NB4 (cell line): ENCODE data around the gene CHST11.

ENCODE experiments used
- DNase-seq: peaks from one replicate; pipeline ENCODE4 v3.0.0; 2010; ENCODE audit warnings: low read depth
- H3K4me3 ChIP-seq: one replicate; pipeline ENCODE4 v1.5.1; 2011; ENCODE audit warnings: mild to moderate bottlenecking, low read depth, low read length, moderate library complexity
- MYC ChIP-seq: IDR thresholded peaks from 2 replicates; pipeline ENCODE4 v1.6.1; 2011; ENCODE audit warnings: low read depth, low read length
- POLR2A ChIP-seq: IDR thresholded peaks from 2 replicates; pipeline ENCODE4 v1.6.1; 2011; ENCODE audit warnings: mild to moderate bottlenecking; ENCODE audit not compliant: insufficient read length; ENCODE audit errors: extremely low read depth
- TF ChIP-seq, protein P1 (sequence below): IDR thresholded peaks from one replicate; pipeline ENCODE4 v1.5.1; 2012; ENCODE audit warnings: low read depth, low read length
- TF ChIP-seq, protein P2 (sequence below): IDR thresholded peaks from 2 replicates; pipeline ENCODE4 v1.6.1; 2011; ENCODE audit warnings: low read depth, low read length

Gene CHST11

DNA sequence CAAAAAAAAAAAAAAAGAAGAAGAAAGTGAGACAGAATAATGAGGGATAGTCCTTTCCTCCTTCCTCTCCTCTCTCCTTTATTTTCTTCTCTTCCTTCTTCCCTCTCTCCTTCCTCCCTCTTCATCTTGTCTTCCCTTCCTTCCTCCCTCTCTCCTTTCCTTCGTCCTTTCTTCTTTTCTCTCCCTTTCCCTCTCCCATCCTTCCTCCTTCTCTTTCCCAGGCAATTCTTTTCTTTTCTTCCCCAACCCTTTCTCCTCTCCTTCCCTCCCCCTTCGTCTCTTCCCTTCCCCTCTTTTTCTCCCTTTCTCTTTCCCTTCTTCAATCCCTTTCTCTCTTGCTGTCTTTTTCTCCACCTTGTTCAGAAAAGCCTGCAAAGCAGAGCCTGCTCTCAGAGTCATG, 3.6 kb upstream of the CHST11 start:
- no peak overlapping the region for H3K4me3 ChIP-seq
- no peak for TF ChIP-seq POLR2A
- DNase-seq, result no peak

DNA sequence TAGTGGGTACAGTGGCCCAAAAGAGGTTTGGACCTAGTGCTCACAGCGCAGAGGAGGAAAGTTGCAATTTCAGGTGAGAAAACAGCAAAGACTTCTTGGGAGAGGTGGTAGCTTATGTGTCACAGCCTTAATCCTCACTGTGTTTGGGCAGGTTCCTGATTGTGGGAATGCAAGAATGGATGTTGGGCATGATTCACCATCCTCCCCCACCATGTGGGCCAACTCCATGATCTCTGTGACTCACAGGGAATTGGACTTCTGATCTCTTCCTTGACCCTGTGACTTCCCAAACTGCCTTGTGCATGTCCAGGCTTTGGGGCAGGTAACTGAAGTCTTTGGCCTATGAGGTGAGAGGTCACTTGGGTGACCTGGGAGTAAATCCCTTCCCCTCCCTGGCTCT, 1.8 kb upstream of the CHST11 start:
- no peak overlapping the region for H3K4me3 ChIP-seq
- DNase-seq, result no peak
- TF ChIP-seq, protein P1, sequence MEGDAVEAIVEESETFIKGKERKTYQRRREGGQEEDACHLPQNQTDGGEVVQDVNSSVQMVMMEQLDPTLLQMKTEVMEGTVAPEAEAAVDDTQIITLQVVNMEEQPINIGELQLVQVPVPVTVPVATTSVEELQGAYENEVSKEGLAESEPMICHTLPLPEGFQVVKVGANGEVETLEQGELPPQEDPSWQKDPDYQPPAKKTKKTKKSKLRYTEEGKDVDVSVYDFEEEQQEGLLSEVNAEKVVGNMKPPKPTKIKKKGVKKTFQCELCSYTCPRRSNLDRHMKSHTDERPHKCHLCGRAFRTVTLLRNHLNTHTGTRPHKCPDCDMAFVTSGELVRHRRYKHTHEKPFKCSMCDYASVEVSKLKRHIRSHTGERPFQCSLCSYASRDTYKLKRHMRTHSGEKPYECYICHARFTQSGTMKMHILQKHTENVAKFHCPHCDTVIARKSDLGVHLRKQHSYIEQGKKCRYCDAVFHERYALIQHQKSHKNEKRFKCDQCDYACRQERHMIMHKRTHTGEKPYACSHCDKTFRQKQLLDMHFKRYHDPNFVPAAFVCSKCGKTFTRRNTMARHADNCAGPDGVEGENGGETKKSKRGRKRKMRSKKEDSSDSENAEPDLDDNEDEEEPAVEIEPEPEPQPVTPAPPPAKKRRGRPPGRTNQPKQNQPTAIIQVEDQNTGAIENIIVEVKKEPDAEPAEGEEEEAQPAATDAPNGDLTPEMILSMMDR, result no peak
- TF ChIP-seq POLR2A (no peak), MYC (no peak)
- TF ChIP-seq, protein P2, sequence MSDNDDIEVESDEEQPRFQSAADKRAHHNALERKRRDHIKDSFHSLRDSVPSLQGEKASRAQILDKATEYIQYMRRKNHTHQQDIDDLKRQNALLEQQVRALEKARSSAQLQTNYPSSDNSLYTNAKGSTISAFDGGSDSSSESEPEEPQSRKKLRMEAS, result no peak

DNA sequence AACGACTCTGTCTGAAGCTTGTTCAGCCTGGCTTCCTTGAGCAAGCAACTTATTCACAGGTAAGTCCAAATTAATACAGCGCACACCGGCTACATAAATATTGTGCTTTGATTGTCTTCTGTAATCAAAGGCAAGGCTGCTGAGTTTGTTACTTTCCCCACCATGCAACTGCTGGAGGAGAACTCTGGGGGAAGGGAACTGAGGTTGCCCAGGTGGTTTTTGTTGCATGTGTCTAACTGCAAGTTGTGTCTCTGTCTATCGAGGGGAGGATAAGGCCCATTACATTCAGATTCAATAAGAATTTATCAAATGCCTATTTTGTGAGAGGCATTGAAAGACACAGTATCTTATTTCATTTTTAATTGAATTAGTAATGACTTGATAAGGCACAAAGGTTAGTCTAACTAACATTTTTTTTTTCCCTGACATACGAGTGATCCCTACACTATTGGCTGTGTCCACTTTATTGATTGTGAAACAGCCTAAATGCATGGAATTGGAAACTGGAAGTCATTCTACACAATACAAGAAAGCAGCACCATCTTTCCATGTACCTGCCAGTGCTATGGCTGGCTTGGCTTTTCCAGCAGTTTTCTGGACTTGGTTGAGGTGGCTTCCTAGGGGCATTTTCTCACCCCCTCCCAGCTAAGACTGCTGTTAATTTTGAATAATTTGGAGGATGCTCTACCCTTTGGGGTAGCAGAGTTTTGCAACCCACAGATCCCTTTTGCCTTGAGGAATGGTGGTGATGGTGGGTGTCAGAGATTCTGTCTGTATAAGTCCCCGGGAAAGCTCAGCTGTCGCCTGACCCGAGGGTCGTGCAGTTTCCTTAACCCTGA, 951 bp upstream of the CHST11 start:
- TF ChIP-seq, protein P1, result no peak
- no peak for TF ChIP-seq MYC
- TF ChIP-seq, protein P2, result no peak
- no peak for TF ChIP-seq POLR2A
- DNase-seq, result no peak
- H3K4me3 ChIP-seq, result peak overlapping the region; percentile 88

DNA sequence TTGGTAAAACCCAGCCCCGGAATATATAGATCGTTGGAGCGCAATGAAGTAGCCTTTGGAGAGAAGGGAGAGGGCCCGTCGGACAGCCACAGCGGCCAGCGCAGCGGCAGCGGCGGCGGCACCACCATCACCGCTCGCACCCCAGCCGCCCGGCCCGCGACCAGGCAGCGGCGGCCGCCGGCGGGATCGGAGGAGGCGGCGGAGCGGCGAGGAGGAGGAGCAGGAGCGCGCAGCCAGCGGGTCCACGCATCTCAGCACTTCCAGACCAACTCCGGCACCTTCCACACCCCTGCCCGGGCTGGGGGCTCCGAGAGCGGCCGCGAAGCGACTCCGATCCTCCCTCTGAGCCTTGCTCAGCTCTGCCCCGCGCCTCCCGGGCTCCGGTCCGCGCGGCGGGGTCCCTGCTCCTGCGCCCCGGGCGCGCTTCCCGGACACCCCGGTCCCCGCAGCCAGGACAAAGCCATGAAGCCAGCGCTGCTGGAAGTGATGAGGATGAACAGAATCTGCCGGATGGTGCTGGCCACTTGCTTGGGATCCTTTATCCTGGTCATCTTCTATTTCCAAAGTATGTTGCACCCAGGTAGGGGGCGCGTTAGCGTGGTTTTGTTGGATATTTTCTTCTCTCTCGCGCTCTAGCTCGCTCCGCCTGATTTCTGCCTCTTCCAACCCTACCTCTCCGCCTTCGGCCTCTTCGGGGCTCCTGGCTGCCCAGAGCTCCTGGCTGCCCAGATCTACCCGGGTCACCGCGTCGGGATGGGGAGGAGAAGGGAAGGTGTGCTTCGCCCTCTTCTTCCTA, 400 bp downstream of the CHST11 start:
- H3K4me3 ChIP-seq, result peak overlapping the region; percentile 88
- DNase-seq, result peak; percentile 86
- peak; percentile 97 for TF ChIP-seq POLR2A
- TF ChIP-seq, protein P2, result no peak
- TF ChIP-seq, protein P1, result peak; percentile 43
- no peak for TF ChIP-seq MYC

DNA sequence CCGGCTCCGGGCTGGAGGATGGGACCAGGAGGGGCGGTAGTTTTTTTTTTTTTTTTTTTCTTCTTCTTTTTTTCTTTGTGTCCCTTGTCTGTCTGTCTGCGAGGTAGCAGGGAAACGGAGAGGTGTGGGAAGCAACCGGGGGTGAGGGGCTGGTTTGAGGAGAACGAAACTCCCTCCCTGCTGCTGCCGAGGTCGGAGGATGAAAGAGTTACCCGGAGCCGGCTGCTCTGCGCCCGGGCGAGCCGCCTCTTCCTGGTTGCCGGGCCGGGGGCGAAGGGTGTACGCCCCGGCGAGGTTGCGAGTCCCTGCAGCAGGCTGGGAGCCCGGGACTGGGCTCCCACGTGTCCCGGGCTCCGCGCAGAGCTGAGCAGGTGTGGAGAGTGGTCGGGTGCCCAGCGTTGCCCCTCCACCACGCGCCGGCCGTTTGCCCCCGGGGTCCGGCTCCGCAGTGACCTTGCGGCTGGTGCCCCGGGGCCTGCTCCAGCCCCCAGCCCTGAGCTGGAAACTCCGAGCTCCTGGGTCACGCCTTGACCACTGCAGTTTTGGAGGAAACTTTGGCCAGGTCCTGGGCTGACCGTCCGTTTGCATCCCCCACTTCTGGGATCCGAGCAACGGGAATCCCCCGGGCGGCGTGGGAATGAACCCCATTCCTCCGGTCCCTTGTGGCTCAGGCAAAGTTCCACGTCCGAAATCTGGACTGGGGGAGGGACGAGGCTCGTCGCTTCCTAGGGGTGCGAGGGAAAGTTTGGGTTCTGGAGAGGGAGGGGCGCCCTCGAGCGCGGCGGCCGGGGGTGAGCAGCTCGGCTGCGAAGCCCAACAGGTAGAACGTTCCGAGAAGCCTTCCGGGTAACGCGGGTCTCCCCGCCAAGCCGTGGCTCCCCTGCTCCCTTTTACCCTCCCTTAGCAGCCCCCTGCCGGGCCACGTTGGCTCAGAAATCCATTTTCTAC, 1.3 kb downstream of the CHST11 start:
- TF ChIP-seq, protein P2, result peak; percentile 43
- TF ChIP-seq MYC (no peak), POLR2A (no peak)
- TF ChIP-seq, protein P1, result peak; percentile 7
- peak overlapping the region; percentile 88 for H3K4me3 ChIP-seq
- DNase-seq, result peak; percentile 65
